HFF-Myc (cell line): ENCODE measurements around the gene ELOVL2.
"Not testable (repeated sequence)": the region's sequence is repeated elsewhere in the genome, so short reads cannot be mapped to it uniquely, and the experiment has no call there.

Experiments used
- DNase-seq: peaks from one replicate; pipeline ENCODE4 v3.0.0-alpha.2; 2011; ENCODE audit warnings: low read depth; ENCODE audit errors: extremely low read depth
- H3K4me3 ChIP-seq: replicated peaks from 2 replicates; pipeline ENCODE4 v1.5.1; 2011; ENCODE audit warnings: low read depth, mild to moderate bottlenecking, control low read depth, low read length
- TF ChIP-seq, protein P1 (sequence below): IDR thresholded peaks from 2 replicates; pipeline ENCODE4 v1.5.1; 2012; ENCODE audit warnings: mild to moderate bottlenecking, low read depth, low read length, control low read depth; ENCODE audit errors: missing control alignments

The ELOVL2 gene

GRCh38 chr6:11009353-11009752 lies 34.8 kb downstream of the ELOVL2 start:
- TF ChIP-seq, protein P1, sequence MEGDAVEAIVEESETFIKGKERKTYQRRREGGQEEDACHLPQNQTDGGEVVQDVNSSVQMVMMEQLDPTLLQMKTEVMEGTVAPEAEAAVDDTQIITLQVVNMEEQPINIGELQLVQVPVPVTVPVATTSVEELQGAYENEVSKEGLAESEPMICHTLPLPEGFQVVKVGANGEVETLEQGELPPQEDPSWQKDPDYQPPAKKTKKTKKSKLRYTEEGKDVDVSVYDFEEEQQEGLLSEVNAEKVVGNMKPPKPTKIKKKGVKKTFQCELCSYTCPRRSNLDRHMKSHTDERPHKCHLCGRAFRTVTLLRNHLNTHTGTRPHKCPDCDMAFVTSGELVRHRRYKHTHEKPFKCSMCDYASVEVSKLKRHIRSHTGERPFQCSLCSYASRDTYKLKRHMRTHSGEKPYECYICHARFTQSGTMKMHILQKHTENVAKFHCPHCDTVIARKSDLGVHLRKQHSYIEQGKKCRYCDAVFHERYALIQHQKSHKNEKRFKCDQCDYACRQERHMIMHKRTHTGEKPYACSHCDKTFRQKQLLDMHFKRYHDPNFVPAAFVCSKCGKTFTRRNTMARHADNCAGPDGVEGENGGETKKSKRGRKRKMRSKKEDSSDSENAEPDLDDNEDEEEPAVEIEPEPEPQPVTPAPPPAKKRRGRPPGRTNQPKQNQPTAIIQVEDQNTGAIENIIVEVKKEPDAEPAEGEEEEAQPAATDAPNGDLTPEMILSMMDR = no peak
- no peak overlapping the region for H3K4me3 ChIP-seq
- no peak for DNase-seq

DNA sequence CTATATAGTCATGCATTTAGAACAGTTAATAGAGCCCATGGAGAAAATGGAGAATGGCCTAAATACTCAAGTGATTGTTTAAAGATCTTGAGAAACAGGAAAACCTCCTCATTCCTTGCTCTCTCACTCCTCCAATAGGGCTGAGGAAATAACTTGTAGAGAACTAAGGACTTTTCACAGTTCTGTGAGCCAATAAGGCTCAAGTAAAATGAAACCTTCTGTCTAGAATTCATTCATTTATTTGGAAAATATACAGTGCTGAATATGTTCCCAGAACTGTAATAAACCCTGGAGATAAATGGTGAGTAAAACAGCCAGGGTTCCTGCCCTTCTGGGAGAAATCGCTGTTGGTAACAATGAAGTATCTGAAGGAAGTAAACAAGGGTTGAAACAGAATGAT lies 35.3 kb downstream of the ELOVL2 start:
- H3K4me3 ChIP-seq = no peak overlapping the region
- TF ChIP-seq, protein P1 = no peak
- no peak for DNase-seq

DNA sequence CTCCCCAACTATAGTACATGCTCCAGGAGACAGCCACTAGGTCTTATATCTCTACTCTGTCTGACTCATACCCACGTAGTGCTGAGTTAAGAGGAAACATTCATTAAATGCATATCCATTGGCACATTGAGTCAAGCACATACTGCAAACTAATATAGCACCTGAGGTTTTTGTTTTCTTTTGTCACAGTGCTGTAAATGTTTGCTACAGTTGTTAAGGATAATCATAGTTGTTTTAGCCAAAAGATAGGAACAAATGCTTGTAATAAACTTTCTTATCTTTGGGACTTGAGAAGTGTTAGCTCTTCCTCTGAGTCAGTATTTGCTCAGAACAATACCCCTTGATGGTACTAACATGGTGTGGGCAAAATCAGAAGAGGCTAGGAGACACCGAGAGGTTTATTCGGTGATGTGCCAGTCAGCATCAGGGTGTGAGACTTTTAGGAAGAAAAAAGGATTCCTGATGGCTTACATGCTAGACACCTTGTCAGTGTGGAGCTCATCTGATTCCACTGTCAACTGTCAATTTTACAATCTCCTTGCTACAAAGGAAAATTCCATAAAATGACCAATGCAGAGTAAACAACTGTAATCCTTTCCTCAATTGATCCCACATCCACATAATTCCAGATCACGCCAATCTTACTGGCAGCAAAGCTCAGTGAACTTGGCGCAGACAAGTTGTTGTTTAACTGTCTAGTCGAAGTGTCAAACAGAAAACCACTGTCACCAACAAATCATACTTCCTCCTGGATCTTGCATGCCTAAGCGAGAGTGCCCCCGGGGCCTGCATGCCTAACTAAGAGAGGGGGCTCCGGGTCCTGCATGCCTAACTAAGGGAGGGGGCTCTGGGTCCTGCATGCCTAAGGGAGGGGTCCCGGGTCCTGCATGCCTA lies 36.1 kb downstream of the ELOVL2 start:
- TF ChIP-seq, protein P1 = no peak
- H3K4me3 ChIP-seq = no peak overlapping the region
- no peak for DNase-seq

- H3K4me3 ChIP-seq = no peak overlapping the region
- TF ChIP-seq, protein P1 = no peak
- DNase-seq = no peak
Measured at GRCh38 chr6:11006061-11006460, 38.0 kb downstream of the ELOVL2 start.

- DNase-seq, H3K4me3 ChIP-seq: not testable (repeated sequence)
Measured at GRCh38 chr6:11003297-11003696, 40.8 kb downstream of the ELOVL2 start.

GRCh38 chr6:11002176-11002575 lies 41.9 kb downstream of the ELOVL2 start:
- TF ChIP-seq, protein P1 = no peak
- DNase-seq = no peak
- H3K4me3 ChIP-seq = no peak overlapping the region

GRCh38 chr6:10999994-11000393 lies 44.1 kb downstream of the ELOVL2 start:
- TF ChIP-seq, protein P1 = no peak
- DNase-seq = no peak
- H3K4me3 ChIP-seq = no peak overlapping the region
